ENCODE results near the gene ATP5F1B.

Gene ATP5F1B

GRCh38 chr12:56645201-56645716 is 525 bp downstream of the ATP5F1B start:
- DNase-seq, result no peak

DNA sequence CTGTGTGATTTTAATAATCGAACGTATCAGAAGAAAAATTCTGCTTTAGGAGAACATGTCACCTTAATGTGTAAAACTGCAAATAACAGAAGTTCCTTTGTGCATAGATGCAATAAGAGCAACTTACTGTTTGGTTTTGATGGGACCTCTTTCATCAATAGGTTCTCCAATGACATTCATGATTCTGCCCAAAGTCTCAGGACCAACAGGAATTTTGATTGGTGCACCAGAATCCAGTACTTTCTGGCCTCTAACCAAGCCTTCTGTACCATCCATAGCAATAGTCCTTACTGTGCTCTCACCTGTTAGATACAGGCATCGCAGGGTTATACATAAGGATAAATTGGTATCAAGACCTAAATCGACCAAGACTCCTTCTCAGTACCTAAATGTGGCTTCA is 1.1 kb downstream of the ATP5F1B start:
- DNase-seq, result no peak

DNA sequence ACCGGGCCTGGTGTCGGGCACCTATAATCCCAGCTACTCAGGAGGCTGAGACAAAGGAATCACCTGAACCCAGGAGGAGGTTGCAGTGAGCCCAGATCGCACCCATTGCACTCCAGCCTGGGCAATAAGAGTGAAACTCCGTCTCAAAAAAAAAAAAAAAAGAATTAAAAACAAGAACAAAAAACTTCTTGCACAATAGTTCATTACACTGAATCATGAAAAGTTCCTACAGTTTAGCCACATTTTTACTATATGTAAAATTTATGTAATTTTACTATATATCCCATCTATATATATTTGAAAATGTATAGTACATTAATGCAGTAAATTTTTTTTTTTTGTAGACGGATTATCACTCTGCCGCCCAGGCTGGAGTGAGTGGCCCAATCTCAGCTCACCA is 4.6 kb downstream of the ATP5F1B start:
- no peak for DNase-seq

DNA sequence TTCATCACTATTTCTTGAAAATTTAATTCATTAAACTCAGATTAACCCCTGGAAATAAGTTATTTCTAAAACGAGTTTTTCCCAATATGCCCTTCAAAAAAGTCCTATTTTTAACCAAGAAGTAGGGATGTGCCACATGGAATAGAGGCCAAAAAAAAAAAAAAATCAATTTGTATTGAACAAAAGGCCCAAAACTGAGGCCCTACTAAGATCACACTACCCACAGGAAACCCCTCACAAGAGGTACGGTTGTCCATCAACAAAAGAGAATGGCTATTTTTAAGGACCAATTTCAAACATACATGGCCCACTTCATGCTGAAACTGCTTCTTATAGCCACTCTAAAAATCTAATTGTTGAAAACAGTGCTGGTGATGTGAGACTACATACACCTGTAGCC is 8.2 kb downstream of the ATP5F1B start:
- no peak for DNase-seq

DNA sequence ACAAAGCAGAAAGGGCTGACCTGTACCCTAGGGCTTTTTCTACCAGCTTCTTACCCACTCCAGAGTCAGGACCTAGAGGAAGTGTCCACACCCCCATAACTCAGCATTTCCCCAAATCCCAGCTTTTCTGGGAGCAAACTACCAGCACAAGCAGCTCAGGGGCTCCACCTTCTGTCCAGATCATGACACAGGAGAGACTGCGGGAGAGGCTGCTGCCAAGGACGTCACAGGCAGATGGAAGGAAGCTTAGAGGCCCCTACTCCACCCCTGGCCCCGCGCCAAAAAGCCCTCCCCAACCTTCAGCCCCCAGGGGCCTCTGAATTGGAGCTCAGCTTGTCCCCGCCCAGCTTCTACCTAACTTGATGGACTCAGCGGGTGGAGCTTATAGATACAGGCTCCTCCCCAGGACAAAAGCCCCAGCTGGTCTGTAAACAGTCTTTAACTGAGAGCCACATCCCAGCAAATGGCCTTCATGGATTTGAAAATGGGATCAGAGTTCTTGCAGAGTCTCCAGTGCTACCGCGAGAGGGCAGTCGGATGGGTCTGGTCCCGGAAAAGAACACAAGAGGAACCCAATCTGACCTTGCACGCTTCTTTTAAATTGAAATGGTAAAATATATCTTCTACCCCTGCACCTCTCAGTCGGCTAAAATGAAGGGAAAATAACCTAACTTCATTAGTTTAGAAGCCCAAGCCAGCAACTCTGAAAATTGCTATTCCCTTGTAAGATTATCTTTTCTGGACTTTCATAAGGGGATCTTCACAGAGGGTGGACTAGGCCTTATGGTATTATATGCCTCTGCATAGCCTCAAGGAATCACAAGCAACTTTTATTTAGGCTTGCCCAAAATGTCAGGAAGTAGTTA is 8.9 kb downstream of the ATP5F1B start:
- DNase-seq, result peak; percentile 96

DNA sequence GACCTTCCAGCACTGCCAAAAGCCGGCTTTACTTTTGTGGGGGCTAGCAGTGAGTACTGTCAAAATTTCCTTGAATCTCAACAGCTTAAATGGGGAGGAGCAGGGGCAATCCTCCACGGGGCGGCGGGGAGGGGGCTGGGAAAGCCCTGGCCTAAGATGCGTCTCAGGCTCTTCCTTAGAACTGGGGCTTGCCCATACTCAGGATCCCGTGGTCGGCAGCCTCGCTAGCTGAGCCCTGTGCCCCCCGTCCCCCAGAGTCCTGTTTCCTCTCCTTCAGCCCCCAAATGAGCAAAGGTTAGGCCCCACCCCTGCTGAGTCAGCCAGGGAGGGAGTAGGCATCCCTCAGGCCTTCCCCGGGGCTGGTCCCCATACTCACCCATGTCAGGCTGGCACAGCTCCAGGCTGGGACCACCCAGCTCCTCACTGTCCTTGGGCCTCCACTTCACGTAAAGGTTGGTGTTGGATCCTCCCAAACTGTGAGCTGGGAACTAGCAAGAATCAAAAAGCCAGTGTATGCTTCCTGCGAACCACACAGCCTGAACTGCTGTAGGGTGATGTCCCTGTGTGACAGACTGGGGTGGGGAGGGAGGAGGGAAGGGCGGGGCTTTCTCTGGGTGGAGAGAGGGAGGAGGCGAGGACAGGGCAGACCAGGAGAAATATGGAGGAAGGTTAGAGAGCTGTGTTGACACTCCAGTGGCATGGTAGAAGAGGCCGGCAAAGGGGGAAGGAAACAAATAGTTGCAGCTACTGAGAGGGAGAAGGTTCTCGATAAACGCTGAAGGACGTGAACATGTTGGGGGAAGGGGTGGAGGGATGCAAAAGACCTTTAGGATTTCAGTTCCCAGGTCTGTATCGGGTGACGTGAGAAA is 9.7 kb downstream of the ATP5F1B start:
- DNase-seq, result peak; percentile 92

DNA sequence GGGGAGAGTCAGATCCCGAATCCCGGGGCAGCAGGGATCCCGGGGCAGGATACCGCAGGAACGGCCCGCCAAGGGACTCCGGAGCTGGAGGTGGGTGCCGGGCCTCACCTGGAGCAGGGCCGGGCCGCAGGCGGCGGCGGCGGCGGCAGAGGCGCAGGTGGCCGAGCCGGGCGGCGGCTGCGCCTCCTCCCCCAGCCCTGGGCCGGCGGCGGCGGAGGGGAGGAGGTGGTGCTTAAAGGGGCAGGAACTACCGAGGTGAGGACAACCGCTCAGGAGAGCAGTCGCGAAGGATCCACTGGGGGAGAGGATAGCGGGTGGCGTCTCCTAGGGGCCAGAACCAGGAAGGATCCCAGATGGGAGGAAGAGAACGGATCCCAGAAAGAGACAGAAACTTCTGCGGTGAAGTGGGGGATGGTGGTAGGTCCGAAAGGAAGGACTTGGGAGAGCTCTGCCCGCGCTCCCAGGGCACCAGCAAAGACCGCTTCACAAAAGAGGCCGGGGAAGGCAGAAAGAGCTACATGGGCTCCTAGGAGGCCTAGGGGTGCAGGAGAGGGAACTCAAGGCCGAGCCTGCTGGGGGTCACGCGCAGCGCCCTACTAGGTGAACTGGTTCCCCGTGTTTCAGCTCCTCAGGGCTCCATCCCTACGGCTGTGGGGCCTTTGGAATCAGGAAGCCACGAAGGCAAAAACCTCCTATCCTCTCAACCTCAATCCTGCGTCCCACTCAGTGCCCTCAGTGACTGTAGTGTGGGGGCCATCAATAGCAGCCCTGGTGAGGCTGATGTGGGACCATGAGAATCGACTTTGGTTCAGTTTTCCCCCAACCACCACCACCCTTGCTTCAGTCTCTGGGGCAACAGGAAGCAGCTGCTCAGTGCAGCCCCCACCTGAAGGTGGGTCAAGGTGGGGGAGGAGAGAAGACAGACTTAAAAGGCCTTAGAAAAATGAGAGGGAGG is 10.7 kb downstream of the ATP5F1B start:
- DNase-seq, result peak; percentile 89

DNA sequence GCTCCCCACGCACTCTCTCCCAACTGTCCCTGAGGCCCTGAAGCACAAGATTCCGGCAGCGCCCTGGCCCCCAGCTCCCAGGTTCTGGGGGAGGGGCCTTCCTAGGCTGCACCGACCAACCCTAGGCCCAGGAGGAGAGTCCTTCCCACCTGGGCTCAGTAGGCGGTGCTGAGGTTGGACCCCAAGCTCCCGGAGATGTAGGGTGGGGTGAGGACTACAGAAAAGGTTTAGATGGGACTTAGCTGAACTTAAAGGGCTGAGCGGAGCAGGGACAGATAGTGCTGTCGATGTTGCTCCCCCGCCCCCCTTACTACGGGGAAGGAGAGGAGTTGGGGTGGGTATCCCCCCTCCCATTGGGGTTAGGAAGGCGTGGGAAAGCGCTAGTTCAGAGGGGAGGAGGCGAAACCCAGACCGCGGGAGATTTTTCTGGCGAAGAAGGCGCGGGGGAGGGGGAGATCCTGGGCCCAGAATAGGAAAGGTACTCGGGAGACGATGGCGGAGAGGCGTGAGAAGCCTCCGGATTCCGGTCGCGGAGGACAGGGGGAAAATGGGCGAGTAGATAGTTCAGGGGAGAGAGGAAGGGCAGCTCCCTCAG is 11.4 kb downstream of the ATP5F1B start:
- peak; percentile 70 for DNase-seq

GRCh38 chr12:56633468-56634241 is 12.1 kb downstream of the ATP5F1B start:
- DNase-seq, result no peak

GRCh38 chr12:56632701-56633467 is 12.9 kb downstream of the ATP5F1B start:
- DNase-seq, result no peak

DNA sequence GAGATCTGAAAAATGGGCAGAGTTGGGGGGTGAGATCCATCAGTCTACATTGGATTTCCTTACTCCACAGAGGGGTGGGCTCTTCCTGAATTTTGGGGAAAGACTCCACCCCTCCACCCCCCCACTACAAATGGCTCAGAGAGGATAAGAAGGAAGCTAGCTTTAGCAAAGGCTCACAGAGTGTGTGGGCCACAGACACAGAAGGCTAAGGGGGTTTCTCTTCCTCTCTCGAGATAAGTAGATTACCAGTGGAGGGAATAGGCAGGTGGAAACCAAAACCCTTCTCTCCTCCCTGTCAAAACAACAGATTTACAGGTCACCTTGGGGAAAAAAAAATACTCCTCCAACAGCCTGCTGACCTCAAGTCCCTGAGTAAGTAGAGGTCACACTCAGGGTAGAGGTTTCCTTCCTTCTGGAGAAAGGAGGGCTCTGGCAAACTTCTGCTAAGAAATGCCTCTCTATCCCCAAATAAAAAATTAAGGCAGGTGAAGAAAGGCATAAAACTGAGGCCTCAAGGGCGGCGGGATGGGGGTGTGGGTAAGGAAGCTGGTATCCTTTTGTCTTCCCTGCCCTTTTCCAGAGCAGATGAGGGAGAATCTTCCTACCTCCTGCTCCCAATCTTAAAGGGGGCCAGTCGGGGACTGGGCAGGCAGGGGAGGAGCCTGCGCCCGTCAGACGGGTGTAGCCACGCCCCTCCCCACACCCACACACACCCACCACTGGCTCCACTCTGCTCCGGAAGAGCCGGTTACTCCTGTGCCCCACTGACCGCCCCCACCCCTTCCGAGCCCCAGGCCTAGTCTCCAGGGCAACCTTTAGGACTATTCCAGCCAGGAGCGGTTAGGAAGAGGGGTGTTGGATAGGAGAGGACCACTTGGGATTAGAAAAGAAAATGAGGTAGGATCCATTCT is 13.7 kb downstream of the ATP5F1B start:
- DNase-seq, result peak; percentile 87

GRCh38 chr12:56630180-56630632 is 15.6 kb downstream of the ATP5F1B start, which contains the start of gene BAZ2A:
BAZ2A (minus strand) TSS chr12:56630326; CDS start chr12:56617530, 12,796 bp downstream.
- DNase-seq, result peak; percentile 95

DNA sequence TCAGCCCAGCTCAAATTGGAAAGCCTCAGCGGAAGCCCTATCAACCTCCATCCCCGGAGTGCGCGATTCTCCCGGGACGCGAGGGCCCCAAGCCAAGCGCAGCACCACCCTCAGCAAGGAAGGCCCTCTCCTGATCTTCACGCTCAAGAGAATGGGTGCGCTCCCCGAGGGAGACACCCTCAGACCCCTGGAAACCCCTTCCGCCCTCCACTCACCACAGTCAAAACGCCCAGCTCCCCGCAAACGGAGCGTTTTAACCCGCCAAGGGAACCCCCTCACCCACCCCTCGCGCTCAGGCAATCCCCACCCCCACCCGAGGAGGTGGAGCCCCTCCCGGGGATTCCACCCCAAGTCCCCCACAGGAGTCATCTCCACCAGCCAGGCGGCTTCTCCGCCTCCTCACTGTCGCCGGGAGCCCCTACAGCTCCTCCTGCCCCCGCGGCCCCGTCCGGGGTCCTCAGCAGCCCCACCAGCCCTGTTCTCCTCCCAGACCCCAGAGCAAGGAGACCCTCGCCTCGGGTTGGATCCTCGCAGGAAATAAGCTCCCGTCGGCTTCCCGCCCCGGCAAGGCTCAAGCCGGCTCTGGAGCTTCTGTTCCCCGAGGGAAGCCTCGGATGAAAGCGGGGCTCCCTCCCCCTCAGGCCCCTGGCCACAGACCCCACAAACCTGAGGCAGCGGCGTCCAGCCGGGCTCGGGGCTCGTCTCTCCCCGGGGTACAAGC is 16.2 kb downstream of the ATP5F1B start:
- DNase-seq, result peak; percentile 82

GRCh38 chr12:56628671-56629458 is 16.9 kb downstream of the ATP5F1B start:
- DNase-seq, result peak; percentile 87

DNA sequence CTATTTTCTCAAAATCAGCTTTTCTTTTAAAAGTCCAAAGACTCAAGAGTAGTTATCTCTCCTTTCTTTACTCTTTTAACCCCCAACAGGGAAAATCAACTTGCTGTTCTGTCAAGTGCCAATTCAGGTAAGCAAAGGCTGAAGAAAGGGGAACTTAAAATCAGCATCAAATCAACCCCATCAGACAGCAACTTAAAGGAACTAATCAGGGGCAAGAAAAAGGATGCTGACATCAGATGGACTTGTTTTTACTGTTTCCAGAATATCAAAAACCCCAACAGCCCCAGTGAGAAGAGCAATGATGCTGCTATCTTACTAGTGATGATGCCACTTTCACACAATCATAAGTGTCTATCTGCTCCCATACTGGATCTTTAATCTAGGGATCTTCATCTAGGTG is 19.1 kb downstream of the ATP5F1B start:
- no peak for DNase-seq

- DNase-seq, result no peak
Observed at GRCh38 chr12:56622535-56622934, 23.2 kb downstream of the ATP5F1B start.

- no peak for DNase-seq
Observed at GRCh38 chr12:56616925-56617324, 28.9 kb downstream of the ATP5F1B start.

- DNase-seq, result no peak
Observed at GRCh38 chr12:56616244-56616643, 29.5 kb downstream of the ATP5F1B start.

All from activated effector memory CD4-positive, alpha-beta T cell treated with anti-CD3 and anti-CD28 coated beads, Interleukin-2, amount 50 U/mL, for 16 hours (primary cell).